Right cardiac atrium (tissue), 5 donors: ENCODE data around the gene NAA80. TPM values are rescaled to one million over a fixed set of nuclear protein-coding genes. Genes with fewer than 3 reads are reported as not detected.

Experiments used
- ATAC-seq, 2 donors: fragments of 200-7000 bp; cut with Tn5 transposase; one replicate each; pipeline versions ENCODE4 v1.8.0 to v1.9.1; 2020; ENCODE audit warnings: moderate library complexity in 2 of 2, mild to moderate bottlenecking in 1 of 2
- DNase-seq, 3 donors: peaks; one replicate each; pipeline ENCODE4 v3.0.0-alpha.2; 2020
- H3K27ac ChIP-seq: one replicate; pipeline ENCODE4 v1.5.1; 2013; ENCODE audit warnings: mild to moderate bottlenecking, low read length, control low read depth, moderate library complexity
- H3K27me3 ChIP-seq: one replicate; pipeline ENCODE4 v1.6.1; 2013; ENCODE audit not compliant: control insufficient read depth, insufficient read depth
- H3K4me1 ChIP-seq: one replicate; pipeline ENCODE4 v1.6.1; 2013; ENCODE audit warnings: low read length; ENCODE audit not compliant: control insufficient read depth, insufficient read depth
- H3K4me3 ChIP-seq: one replicate; pipeline ENCODE4 v1.5.1; 2013; ENCODE audit warnings: low read length, control low read depth
- H3K9me3 ChIP-seq: one replicate; pipeline ENCODE4 v1.6.1; 2013; ENCODE audit warnings: low read length; ENCODE audit not compliant: control insufficient read depth
- WGBS: extraction: QIAGEN DNeasy Blood & Tissue Kit; methylation state at CpG from one replicate; pipeline ENCODE4 v1.1.7; 2013; 5-methylcytosine and 5-hydroxymethylcytosine counted together
- intact Hi-C, 4 donors: fragments of 100-400 bp; cut with DNase I; formaldehyde crosslinking; loops; one replicate each; pipeline versions ENCODE4 v1.11.0 to v1.14.0; 2022 to 2023
- polyA plus RNA-seq: library from polyadenylated mRNA; stranded (reverse); fragments of 200-250 nt; gene quantifications from one replicate; pipeline ENCODE4 v1.2.3, GENCODE V29; 2013
- total RNA-seq, 4 donors: library from RNA; stranded (reverse); fragmentation: NEBNext Ultra II Directional; extraction: Animal tissue kit (Norgen Biotek cat#: 25700); gene quantifications; one replicate each; pipeline ENCODE4 v1.2.1, GENCODE V29; 2021
- donor health status: healthy with polysubstance abuse.
- donor health status: DM: no; HTN: yes; CAD: no.
- donor health status: DM: no; HTN: no; CAD: no.
- donor health status: DM: no; HTN: yes; CAD: no; lungs with severe emphysema.
- donor health status: DM: yes; HTN: yes; CAD: no.

Gene NAA80
- total and polyA plus RNA-seq, 5 donors, result 8.1 to 11.5 (median 9.0) TPM

- intact Hi-C loops, result no loop called here
- Histone ChIP-seq H3K4me1 (peaks cover 8% of the 10 kb centered on the region), H3K4me3 (peak overlapping the region; percentile 85), H3K27ac (no peak overlapping the region), H3K9me3 (no peaks in the 10 kb centered on the region), H3K27me3 (no peaks in the 10 kb centered on the region)
- 63% methylated on average over 4 of the region's 4 CpGs for WGBS
- DNase-seq (peak in 1 of 3 donors; percentile 40), ATAC-seq (no peak)
These were observed 27.9 kb upstream of the NAA80 start for GRCh38 chr3:50327129-50327528.

GRCh38 chr3:50326182-50326541 lies 27.0 kb upstream of the NAA80 start:
- Histone ChIP-seq H3K4me3 (no peak overlapping the region), H3K4me1 (peaks cover 8% of the 10 kb centered on the region), H3K9me3 (no peaks in the 10 kb centered on the region), H3K27me3 (no peaks in the 10 kb centered on the region), H3K27ac (no peak overlapping the region)
- WGBS, result 92% methylated on average over 8 of the region's 8 CpGs
- no peak for ATAC-seq
- intact Hi-C loops, result no loop called here
- DNase-seq, result peak in 1 of 3 donors; percentile 51

- ATAC-seq, result no peak
- DNase-seq, result peak in 1 of 3 donors; percentile 20
- Histone ChIP-seq H3K4me1 (peaks cover 8% of the 10 kb centered on the region), H3K4me3 (no peak overlapping the region), H3K27me3 (no peaks in the 10 kb centered on the region), H3K9me3 (no peaks in the 10 kb centered on the region), H3K27ac (no peak overlapping the region)
- WGBS, result 86% methylated on average over 11 of the region's 11 CpGs
- intact Hi-C loops, result no loop called here
These were observed 26.4 kb upstream of the NAA80 start for GRCh38 chr3:50325497-50326181.

GRCh38 chr3:50325113-50325480 lies 25.9 kb upstream of the NAA80 start:
- DNase-seq (no peak), ATAC-seq (no peak)
- WGBS, result 83% methylated on average over 2 of the region's 2 CpGs

GRCh38 chr3:50324351-50325112 lies 25.3 kb upstream of the NAA80 start:
- WGBS, result 38% methylated on average over 4 of the region's 4 CpGs
- H3K27me3 ChIP-seq, result no peaks in the 10 kb centered on the region
- peak; percentile 83 to 93 (median 90) for DNase-seq
- no peak overlapping the region for H3K4me3 ChIP-seq
- H3K27ac ChIP-seq, result peak overlapping the region; percentile 96
- ATAC-seq, result peak; percentile 3 to 24
- peaks cover 12% of the 10 kb centered on the region for H3K4me1 ChIP-seq
- H3K9me3 ChIP-seq, result no peaks in the 10 kb centered on the region
- intact Hi-C loops, result loop anchor here in 1 of 4 donors (5.0 kb wide), 1 partner anchor 97 kb away; no protein-coding TSS in a partner anchor

More at GRCh38 chr3:50325113-50325480, 25.9 kb upstream of the NAA80 start:
- intact Hi-C loops, result no loop called here
- H3K27me3 ChIP-seq, result no peaks in the 10 kb centered on the region
- H3K27ac ChIP-seq, result no peak overlapping the region
- H3K9me3 ChIP-seq, result no peaks in the 10 kb centered on the region
- H3K4me3 ChIP-seq, result no peak overlapping the region
- peaks cover 11% of the 10 kb centered on the region for H3K4me1 ChIP-seq

- ATAC-seq (peak; percentile 23 to 65), DNase-seq (peak; percentile 80 to 87 (median 85))
- H3K27me3 ChIP-seq, result no peaks in the 10 kb centered on the region
- peaks cover 11% of the 10 kb centered on the region for H3K4me1 ChIP-seq
- H3K27ac ChIP-seq, result peak overlapping the region; percentile 96
- intact Hi-C loops, result loop anchor here in 1 of 4 donors (5.0 kb wide), 1 partner anchor 96 kb away; no protein-coding TSS in a partner anchor
- 45% methylated on average over 5 of the region's 5 CpGs for WGBS
- no peak overlapping the region for H3K4me3 ChIP-seq
- no peaks in the 10 kb centered on the region for H3K9me3 ChIP-seq
These were observed 24.5 kb upstream of the NAA80 start for GRCh38 chr3:50323614-50324199.

GRCh38 chr3:50323092-50323600 lies 23.9 kb upstream of the NAA80 start:
- peak; percentile 2 to 42 for ATAC-seq
- 36% methylated on average over 4 of the region's 4 CpGs for WGBS
- Histone ChIP-seq H3K27me3 (no peaks in the 10 kb centered on the region), H3K4me3 (no peak overlapping the region), H3K27ac (peak overlapping the region; percentile 96), H3K4me1 (peaks cover 9% of the 10 kb centered on the region), H3K9me3 (no peaks in the 10 kb centered on the region)
- intact Hi-C loops, result loop anchor here in 1 of 4 donors (5.0 kb wide), 1 partner anchor 96 kb away; no protein-coding TSS in a partner anchor
- peak in 2 of 3 donors; percentile 65 to 71 for DNase-seq

- ATAC-seq, result peak; percentile 11 to 58
- H3K27me3 ChIP-seq, result no peaks in the 10 kb centered on the region
- peak; percentile 88 to 92 (median 91) for DNase-seq
- H3K4me1 ChIP-seq, result peaks cover 9% of the 10 kb centered on the region
- H3K4me3 ChIP-seq, result peak within 1 kb of the TSS; percentile 85
- H3K9me3 ChIP-seq, result no peaks in the 10 kb centered on the region
- H3K27ac ChIP-seq, result peak within 1 kb of the TSS; percentile 96
- intact Hi-C loops, result loop anchor here in 1 of 4 donors (5.0 kb wide), 1 partner anchor 95 kb away; no protein-coding TSS in a partner anchor
- 29% methylated on average over 31 of the region's 31 CpGs for WGBS
These were observed 23.3 kb upstream of the NAA80 start, which contains the start of gene HYAL2 for GRCh38 chr3:50322386-50323091. Gene HYAL2, minus strand, starts transcription at chr3:50322745. Its CDS starts 2,256 bp downstream, at chr3:50320489.

GRCh38 chr3:50322115-50322385 lies 22.8 kb upstream of the NAA80 start:
- peak overlapping the region; percentile 96 for H3K27ac ChIP-seq
- no peaks in the 10 kb centered on the region for H3K27me3 ChIP-seq
- H3K9me3 ChIP-seq, result no peaks in the 10 kb centered on the region
- ATAC-seq (no peak), DNase-seq (no peak)
- WGBS, result 13% methylated on average over 14 of the region's 14 CpGs
- H3K4me1 ChIP-seq, result peaks cover 9% of the 10 kb centered on the region
- H3K4me3 ChIP-seq, result peak overlapping the region; percentile 85
- intact Hi-C loops, result loop anchor here in 1 of 4 donors (5.0 kb wide), 1 partner anchor 95 kb away; no protein-coding TSS in a partner anchor

- Histone ChIP-seq H3K4me1 (peaks cover 9% of the 10 kb centered on the region), H3K4me3 (peak overlapping the region; percentile 85), H3K27me3 (no peaks in the 10 kb centered on the region), H3K27ac (peak overlapping the region; percentile 96), H3K9me3 (no peaks in the 10 kb centered on the region)
- WGBS, result 1% methylated on average over 59 of the region's 59 CpGs
- ATAC-seq (peak; percentile 35 to 76), DNase-seq (peak; percentile 91 to 97 (median 96))
- intact Hi-C loops, result loop anchor here in 1 of 4 donors (5.0 kb wide), 1 partner anchor 94 kb away; no protein-coding TSS in a partner anchor
These were observed 22.3 kb upstream of the NAA80 start for GRCh38 chr3:50321336-50322114.
